Esophagus squamous epithelium (tissue), 4 donors: ENCODE measurements around the gene ANKRD29.

Experiments used
- POLR2A ChIP-seq, 4 donors: fragments of 450-650 bp; IDR thresholded peaks; one replicate each; pipeline ENCODE4 v1.6.1; 2017; ENCODE audit warnings: antibody characterized with exemption in 4 of 4, mild to moderate bottlenecking in 4 of 4, moderate library complexity in 3 of 4
- TF ChIP-seq, protein P1 (sequence below), 6 experiments: fragments of 450-650 bp in 4 of 6; fragments of 200-600 bp in 2 of 6; sonication (generic) in 2 of 6; IDR thresholded peaks; one replicate each; pipeline ENCODE4 v1.5.1; 2016 to 2019; ENCODE audit warnings: antibody characterized with exemption in 6 of 6, mild to moderate bottlenecking in 4 of 6, moderate library complexity in 4 of 6

DNA sequence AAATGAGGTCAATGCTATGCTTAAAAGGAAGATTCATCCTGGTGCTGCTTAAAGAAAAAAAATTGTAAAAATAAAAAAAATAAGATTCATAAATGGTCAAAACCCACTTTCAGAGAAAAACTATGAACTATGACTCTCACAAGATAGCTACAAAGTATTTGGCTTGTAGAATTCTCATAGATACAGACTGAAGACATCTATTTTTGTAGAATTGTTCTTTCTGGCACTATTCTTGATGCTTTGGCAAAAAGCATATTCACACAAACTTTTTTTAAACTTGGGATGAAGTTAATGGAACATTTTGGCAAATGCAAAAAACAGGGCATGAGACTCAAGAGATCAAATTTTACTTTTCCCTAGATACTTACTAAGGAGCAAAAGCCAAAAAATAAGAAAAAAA, 12.5 kb upstream of the ANKRD29 start:
- TF ChIP-seq, protein P1, sequence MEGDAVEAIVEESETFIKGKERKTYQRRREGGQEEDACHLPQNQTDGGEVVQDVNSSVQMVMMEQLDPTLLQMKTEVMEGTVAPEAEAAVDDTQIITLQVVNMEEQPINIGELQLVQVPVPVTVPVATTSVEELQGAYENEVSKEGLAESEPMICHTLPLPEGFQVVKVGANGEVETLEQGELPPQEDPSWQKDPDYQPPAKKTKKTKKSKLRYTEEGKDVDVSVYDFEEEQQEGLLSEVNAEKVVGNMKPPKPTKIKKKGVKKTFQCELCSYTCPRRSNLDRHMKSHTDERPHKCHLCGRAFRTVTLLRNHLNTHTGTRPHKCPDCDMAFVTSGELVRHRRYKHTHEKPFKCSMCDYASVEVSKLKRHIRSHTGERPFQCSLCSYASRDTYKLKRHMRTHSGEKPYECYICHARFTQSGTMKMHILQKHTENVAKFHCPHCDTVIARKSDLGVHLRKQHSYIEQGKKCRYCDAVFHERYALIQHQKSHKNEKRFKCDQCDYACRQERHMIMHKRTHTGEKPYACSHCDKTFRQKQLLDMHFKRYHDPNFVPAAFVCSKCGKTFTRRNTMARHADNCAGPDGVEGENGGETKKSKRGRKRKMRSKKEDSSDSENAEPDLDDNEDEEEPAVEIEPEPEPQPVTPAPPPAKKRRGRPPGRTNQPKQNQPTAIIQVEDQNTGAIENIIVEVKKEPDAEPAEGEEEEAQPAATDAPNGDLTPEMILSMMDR (IDR thresholded peaks at IDR 0.05), result no peak
- TF ChIP-seq POLR2A (IDR thresholded peaks at IDR 0.05), result no peak
